ENCODE data around the gene KIF1A. TPM values are rescaled to one million over a fixed set of nuclear protein-coding genes. Genes with fewer than 3 reads are reported as not detected.

The KIF1A gene
- total and polyA plus RNA-seq, 2 donors (not counting 3 experiments of a cell fraction or from before 2014, with no cell fraction given): 0.11 to 0.64 TPM

GRCh38 chr2:240786355-240786841, 33.6 kb downstream of the KIF1A start:
- BruUV-seq (replicated peaks): no TSS peak
- H3K4me1 ChIP-seq (ENCODE audit: control insufficient read depth, extremely low read depth, insufficient read depth, low read length): no peaks in the 10 kb centered on the region
- H3K27me3 ChIP-seq (ENCODE audit: control insufficient read depth in 2 of 2, insufficient read depth in 2 of 2, low read length in 2 of 2): no peaks in the 10 kb centered on the region
- H3K9me1 ChIP-seq (replicated peaks; ENCODE audit: control insufficient read depth, extremely low read depth, insufficient read depth, low read length): no peaks in the 10 kb centered on the region
- H3K9ac ChIP-seq (replicated peaks; ENCODE audit: extremely low read depth, insufficient read depth, low read length): no peak overlapping the region
- no peaks in the 10 kb centered on the region for H3K79me2 ChIP-seq (ENCODE audit: control insufficient read depth, insufficient read depth, low read length)
- ChIA-PET CTCF (no interaction called here), POLR2A (no interaction called here)
- no peak overlapping the region for H3K4me3 ChIP-seq (replicated peaks in 1 of 3; ENCODE audit: insufficient read depth in 1 of 3, low read depth in 1 of 3, low read length in 3 of 3)
- intact Hi-C loops (cut with micrococcal nuclease) (no loop called here), dilution Hi-C loops (cut with MboI; ENCODE audit: extremely low pct_ligation_motif_present, low sequenced_read_pairs) (no loop called here)
- H3K27ac ChIP-seq (ENCODE audit: insufficient read depth, low read depth, low read length): no peak overlapping the region
- no peak for FAIRE-seq
- H3K36me3 ChIP-seq (ENCODE audit: control insufficient read depth in 2 of 2, extremely low read depth in 1 of 2, insufficient read depth in 2 of 2, low read length in 2 of 2): no peaks in the 10 kb centered on the region
- no peaks in the 10 kb centered on the region for H4K20me1 ChIP-seq (replicated peaks; ENCODE audit: control insufficient read depth, extremely low read depth, insufficient read depth, low read length)
- TF ChIP-seq POLR2AphosphoS5 (IDR thresholded peaks at IDR 0.05; ENCODE audit: insufficient read depth, low read depth, low read length) (no peak), MYC (IDR thresholded peaks at IDR 0.05; ENCODE audit: low read depth, low read length) (no peak), EZH2 (IDR thresholded peaks at IDR 0.05; ENCODE audit: borderline replicate concordance, low read depth, low read length, severe bottlenecking) (no peak), FOS (IDR thresholded peaks at IDR 0.05; ENCODE audit: borderline replicate concordance, insufficient read depth, low read length) (no peak), POLR2A (IDR thresholded peaks at IDR 0.05; ENCODE audit: low read depth, low read length) (no peak), MAX (IDR thresholded peaks at IDR 0.05; ENCODE audit: insufficient read depth, insufficient read length) (no peak), GATA2 (IDR thresholded peaks at IDR 0.05; ENCODE audit: insufficient read depth, insufficient read length, low read depth, low read length) (no peak)
- no peak overlapping the region for H2AFZ ChIP-seq (ENCODE audit: low read depth, low read length)
- H3K4me2 ChIP-seq (ENCODE audit: insufficient read depth, low read length): no peak overlapping the region
- DNase-seq (ENCODE audit: low read depth, low spot score): no peak
- no peaks in the 10 kb centered on the region for H3K9me3 ChIP-seq (replicated peaks; ENCODE audit: control insufficient read depth, insufficient read depth, low read length)

All from endothelial cell of umbilical vein (primary cell).